Transverse colon (tissue), 4 donors: ENCODE results near the gene PIK3C2G. TPM values are rescaled to one million over a fixed set of nuclear protein-coding genes. Genes with fewer than 3 reads are reported as not detected.

Source experiments
- DNase-seq: peaks from one replicate; pipeline ENCODE4 v3.0.0-alpha.2; 2019
- H3K27ac ChIP-seq, 4 donors: fragments of 200-600 bp; sonication (generic); 2 replicates each; pipeline ENCODE4 v1.5.1; 2016 to 2018; ENCODE audit warnings: inconsistent platforms in 4 of 4
- H3K27me3 ChIP-seq: fragments of 200-600 bp; sonication (generic); 2 replicates; pipeline ENCODE4 v1.5.1; 2017; ENCODE audit warnings: inconsistent platforms
- H3K36me3 ChIP-seq, 4 donors: fragments of 200-600 bp; sonication (generic); 2 replicates each; pipeline ENCODE4 v1.5.1; 2017 to 2019; ENCODE audit warnings: inconsistent platforms in 4 of 4
- H3K4me1 ChIP-seq, 4 donors: fragments of 200-600 bp; sonication (generic); 2 replicates each; pipeline ENCODE4 v1.5.1; 2017 to 2020; ENCODE audit warnings: inconsistent platforms in 4 of 4
- H3K4me3 ChIP-seq, 4 donors: fragments of 200-600 bp; sonication (generic); 1 replicate in 1 of 4; 2 replicates in 3 of 4; pipeline versions ENCODE4 v1.5.1 to v1.6.1; 2017 to 2019; ENCODE audit warnings: inconsistent platforms in 4 of 4
- H3K9me3 ChIP-seq, 2 donors: fragments of 200-600 bp; sonication (generic); 2 replicates each; pipeline ENCODE4 v1.5.1; 2017 to 2019; ENCODE audit warnings: inconsistent platforms in 2 of 2
- CTCF ChIP-seq, 5 experiments: fragments of 200-600 bp in 3 of 5; fragments of 450-650 bp in 2 of 5; sonication (generic) in 3 of 5; IDR thresholded peaks; 1 replicate in 2 of 5; 2 replicates in 3 of 5; pipeline ENCODE4 v1.5.1; 2016 to 2017; ENCODE audit warnings: antibody characterized with exemption in 5 of 5, inconsistent platforms in 3 of 5, mild to moderate bottlenecking in 2 of 5, moderate library complexity in 1 of 5
- EP300 ChIP-seq: sonication (generic); formaldehyde crosslinking; IDR thresholded peaks from one replicate; pipeline ENCODE4 v1.6.1; 2017; ENCODE audit warnings: antibody characterized with exemption, low read depth
- POLR2A ChIP-seq: fragments of 450-650 bp; IDR thresholded peaks from one replicate; pipeline ENCODE4 v1.6.1; 2016; ENCODE audit warnings: antibody characterized with exemption, mild to moderate bottlenecking, moderate library complexity
- POLR2AphosphoS5 ChIP-seq, 3 donors: sonication (generic); formaldehyde crosslinking; IDR thresholded peaks; one replicate each; pipeline ENCODE4 v1.6.1; 2016; ENCODE audit warnings: antibody characterized with exemption in 3 of 3
- WGBS, 2 donors: methylation state at CpG; one replicate each; pipeline ENCODE4 v1.1.5; 2018; ENCODE audit warnings: low coverage in 1 of 2; 5-methylcytosine and 5-hydroxymethylcytosine counted together
- in situ Hi-C, 4 donors: fragments of 200-750 bp; cut with MboI; loops; one replicate each; pipeline versions ENCODE4 v1.15.0 to v1.15.1; 2017; ENCODE audit warnings: low sequenced_read_pairs in 3 of 4, low pct_ligation_motif_present in 1 of 4, low pct_unique_long_range_greater_than_20kb in 1 of 4
- intact Hi-C: fragments of 100-400 bp; cut with DNase I; formaldehyde crosslinking; loops from one replicate; pipeline ENCODE4 v1.15.1; 2023; ENCODE audit warnings: low total_unique reads
- total RNA-seq, 4 donors: library from RNA; depleted of rRNA; stranded (reverse); fragments of >200 nt; gene quantifications; one replicate each; pipeline ENCODE4 v1.1.0, GENCODE V29; 2016

Gene PIK3C2G
- total RNA-seq, 4 donors from 2014 or later, result 0.32 to 2.7 (median 1.1) TPM

DNA sequence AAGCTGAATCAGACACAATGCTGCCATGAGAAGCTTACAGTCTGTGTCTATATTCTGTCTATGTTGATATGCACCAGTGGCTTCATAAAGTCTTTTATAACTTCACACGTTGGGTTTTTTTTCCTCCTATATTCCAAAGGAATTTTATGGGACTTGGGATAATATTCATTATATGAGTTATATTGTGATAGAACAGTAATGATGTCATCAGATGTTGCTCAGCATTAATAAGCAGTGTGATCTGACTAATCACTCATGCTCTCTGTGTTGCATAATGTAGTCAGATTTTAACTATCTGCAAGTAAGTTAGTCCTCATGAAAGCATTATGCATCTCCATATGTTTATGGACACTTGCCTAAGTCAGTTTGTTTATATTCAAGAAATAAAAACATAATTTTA, 316.9 kb downstream of the PIK3C2G start:
- no peak overlapping the region for H3K27ac ChIP-seq

DNA sequence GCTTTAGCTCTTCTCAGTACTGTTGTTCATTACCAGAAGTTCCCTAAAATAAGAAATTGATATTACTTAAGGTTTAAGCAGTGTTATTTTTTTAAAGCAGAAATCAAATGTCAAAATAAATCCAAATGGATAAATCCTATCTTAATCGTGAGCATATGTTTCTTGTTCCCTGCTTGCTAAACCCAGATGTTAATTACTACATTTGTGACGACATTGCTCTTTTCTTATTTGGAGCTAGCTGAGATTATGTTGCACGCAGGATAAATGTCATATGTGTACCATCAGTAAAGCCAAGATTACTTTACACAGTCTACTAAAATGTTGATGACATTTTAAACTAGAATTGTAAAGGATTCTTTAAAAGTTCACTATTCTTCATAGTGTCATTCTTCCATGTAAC, 319.0 kb downstream of the PIK3C2G start:
- no peak for TF ChIP-seq POLR2AphosphoS5 (IDR thresholded peaks at IDR 0.05)
- TF ChIP-seq POLR2A, result no peak
- TF ChIP-seq EP300, result no peak
- TF ChIP-seq CTCF (IDR thresholded peaks at IDR 0.05), result no peak
- Histone ChIP-seq H3K27me3 (no peaks in the 10 kb centered on the region), H3K4me1 (no peaks in the 10 kb centered on the region), H3K9me3 (no peaks in the 10 kb centered on the region), H3K27ac (no peak overlapping the region), H3K36me3 (no peaks in the 10 kb centered on the region), H3K4me3 (no peak overlapping the region)
- no peak for DNase-seq
- 74 to 75% methylated on average over 3 of the region's 3 CpGs for WGBS, 2 donors
- intact Hi-C loops (no loop called here), in situ Hi-C loops (no loop called here)

More for the DNA sequence above, 316.9 kb downstream of the PIK3C2G start:
- H3K9me3 ChIP-seq, result no peaks in the 10 kb centered on the region
- DNase-seq, result no peak
- in situ Hi-C loops (no loop called here), intact Hi-C loops (loop anchor here (10.0 kb wide), 1 partner anchor 697 kb away; no protein-coding TSS in a partner anchor)
- TF ChIP-seq EP300 (no peak), POLR2A (no peak), CTCF (IDR thresholded peaks at IDR 0.05) (no peak), POLR2AphosphoS5 (IDR thresholded peaks at IDR 0.05) (no peak)
- no peaks in the 10 kb centered on the region for H3K27me3 ChIP-seq
- no peaks in the 10 kb centered on the region for H3K4me1 ChIP-seq
- no peaks in the 10 kb centered on the region for H3K36me3 ChIP-seq
- 24 to 50% methylated on average over 1 of the region's 1 CpG for WGBS, 2 donors
- H3K4me3 ChIP-seq, result no peak overlapping the region

DNA sequence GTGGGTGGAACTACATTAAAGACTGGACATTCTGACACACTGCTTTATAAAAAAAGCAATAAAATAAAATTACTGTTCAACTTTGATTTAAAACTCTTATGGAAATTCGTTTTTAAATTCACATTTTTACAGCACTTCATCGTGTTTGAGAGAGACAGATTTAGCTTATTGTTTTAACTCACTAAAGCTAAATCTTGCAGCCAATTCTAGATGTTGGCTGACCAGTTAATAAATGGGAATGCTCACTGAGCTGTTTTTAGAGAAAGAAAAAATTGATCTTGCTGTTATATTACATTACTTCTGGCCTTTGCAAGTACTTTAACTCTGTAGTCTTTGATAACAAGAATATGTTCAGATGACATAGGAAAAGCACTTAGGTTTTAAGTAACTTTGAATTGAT, 319.4 kb downstream of the PIK3C2G start:
- no peaks in the 10 kb centered on the region for H3K27me3 ChIP-seq
- no peak overlapping the region for H3K4me3 ChIP-seq
- in situ Hi-C loops, result no loop called here
- intact Hi-C loops, result no loop called here
- H3K36me3 ChIP-seq, result no peaks in the 10 kb centered on the region
- H3K4me1 ChIP-seq, result no peaks in the 10 kb centered on the region
- no peaks in the 10 kb centered on the region for H3K9me3 ChIP-seq
- TF ChIP-seq CTCF (IDR thresholded peaks at IDR 0.05), result no peak
- TF ChIP-seq POLR2AphosphoS5 (IDR thresholded peaks at IDR 0.05), result no peak
- TF ChIP-seq POLR2A, result no peak
- no peak for TF ChIP-seq EP300
- no peak for DNase-seq
- 16 to 30% methylated on average over 2 of the region's 2 CpGs for WGBS, 2 donors
- H3K27ac ChIP-seq, result no peak overlapping the region

DNA sequence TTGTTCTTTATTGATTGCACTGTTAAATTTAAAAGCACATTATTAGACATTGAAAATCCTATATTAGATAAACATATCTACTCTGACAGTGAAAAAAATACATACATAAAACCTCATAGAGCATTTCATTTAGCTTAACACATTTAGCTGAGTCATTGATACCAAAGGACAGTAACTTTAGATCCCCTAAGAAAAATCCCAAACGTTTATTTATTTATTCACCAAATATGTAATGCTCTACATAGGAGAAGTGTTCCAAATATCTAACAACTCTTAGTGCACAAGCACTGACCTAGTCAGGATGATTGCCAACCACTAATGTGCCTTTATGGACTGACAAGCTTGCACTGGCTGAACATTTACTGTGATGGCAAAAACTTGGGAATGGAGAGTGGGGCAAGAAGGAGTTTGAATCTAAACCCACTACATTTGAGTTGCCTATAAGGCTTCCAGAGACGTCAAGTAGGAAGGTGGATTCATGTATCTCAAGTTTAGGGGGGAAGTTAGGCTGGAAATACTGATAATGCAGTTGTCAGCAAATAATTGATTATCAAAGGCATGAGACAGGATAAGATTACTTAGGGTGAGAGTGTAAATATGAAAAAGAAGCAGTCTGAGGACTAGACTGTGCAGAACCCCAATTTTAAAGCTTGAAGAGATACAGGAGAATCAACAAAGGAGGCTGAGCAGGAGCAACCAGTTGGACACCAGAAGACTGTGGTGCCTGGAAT, 320.1 kb downstream of the PIK3C2G start:
- in situ Hi-C loops (no loop called here), intact Hi-C loops (no loop called here)
- Histone ChIP-seq H3K36me3 (no peaks in the 10 kb centered on the region), H3K27me3 (no peaks in the 10 kb centered on the region), H3K9me3 (no peaks in the 10 kb centered on the region), H3K27ac (no peak overlapping the region), H3K4me3 (no peak overlapping the region), H3K4me1 (no peaks in the 10 kb centered on the region)
- no peak for TF ChIP-seq EP300
- no peak for TF ChIP-seq CTCF (IDR thresholded peaks at IDR 0.05)
- TF ChIP-seq POLR2A, result no peak
- no peak for TF ChIP-seq POLR2AphosphoS5 (IDR thresholded peaks at IDR 0.05)
- DNase-seq, result no peak
- WGBS, 2 donors, result 60% methylated on average over 2 of the region's 2 CpGs
